PFSK-1 (cell line): ENCODE data around the gene SIRPD.

Experiments used
- FOXP2 ChIP-seq: optimal IDR thresholded peaks from 2 replicates; pipeline ENCODE3; 2011; ENCODE audit warnings: borderline replicate concordance, control low read depth, inconsistent platforms; ENCODE audit not compliant: insufficient read depth; ENCODE audit errors: extremely low read length, extremely low read depth
- POLR2AphosphoS5 ChIP-seq: IDR thresholded peaks from 2 replicates; pipeline ENCODE4 v1.6.1; 2012; ENCODE audit warnings: low read depth, mild to moderate bottlenecking, control low read depth, low read length, moderate library complexity
- REST ChIP-seq, 2 experiments: IDR thresholded peaks; 2 replicates each; pipeline versions ENCODE4 v1.6.1 to v1.8.0; 2011 to 2012; ENCODE audit warnings: low read depth in 2 of 2, low read length in 2 of 2, control low read depth in 1 of 2, inconsistent platforms in 1 of 2, mild to moderate bottlenecking in 1 of 2, moderate library complexity in 1 of 2; ENCODE audit not compliant: insufficient read depth in 1 of 2
- SIN3A ChIP-seq: IDR thresholded peaks from 2 replicates; pipeline ENCODE4 v1.6.1; 2012; ENCODE audit warnings: mild to moderate bottlenecking, low read length, moderate library complexity, borderline replicate concordance; ENCODE audit not compliant: insufficient read depth
- TAF1 ChIP-seq: IDR thresholded peaks from 2 replicates; pipeline ENCODE4 v1.6.1; 2012; ENCODE audit warnings: low read length, control low read depth, borderline replicate concordance; ENCODE audit not compliant: insufficient read depth

DNA sequence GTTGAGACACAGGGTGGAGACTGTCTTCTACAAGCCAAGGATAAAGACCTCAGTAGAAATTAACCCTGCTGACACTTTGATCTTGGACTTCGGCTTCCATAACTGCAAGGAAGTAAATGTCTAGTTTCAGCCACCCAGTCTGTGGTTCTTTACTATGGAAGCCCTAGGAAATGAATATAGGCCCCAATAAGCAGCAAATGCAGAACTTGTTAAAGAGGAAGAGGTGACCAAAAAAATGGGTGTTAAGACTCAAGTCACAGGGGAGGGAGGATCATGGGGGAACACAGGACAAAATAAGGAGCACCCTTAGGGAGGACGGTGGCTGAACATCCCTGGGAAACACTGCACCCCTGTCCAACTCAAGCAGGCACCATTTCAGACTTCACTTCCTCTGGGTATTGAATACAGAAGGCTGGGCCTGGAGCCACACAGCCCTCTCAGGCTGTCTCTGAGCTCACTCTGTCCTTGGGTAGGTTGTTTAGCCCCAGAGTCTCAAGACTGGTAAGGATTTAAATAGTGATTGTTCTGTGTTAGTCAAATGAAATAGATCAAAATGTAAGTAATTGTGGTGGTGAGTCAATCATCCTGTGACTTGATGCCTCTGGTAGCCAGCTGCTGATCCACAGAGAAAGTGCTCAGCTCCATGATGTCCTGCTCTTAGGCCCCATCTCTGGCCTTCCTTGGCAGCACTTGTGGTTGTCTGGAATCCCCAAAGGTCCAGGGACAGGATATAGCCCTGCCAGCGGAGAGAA is 30.5 kb upstream of the SIRPD start:
- TF ChIP-seq POLR2AphosphoS5 (no peak), REST (IDR thresholded peaks at IDR 0.05; ENCODE audit: insufficient read depth in 1 of 2, low read depth in 2 of 2, low read length in 2 of 2) (no peak), TAF1 (no peak), SIN3A (no peak), FOXP2 (no peak)
